ENCODE results near the gene IQCH.

DNA sequence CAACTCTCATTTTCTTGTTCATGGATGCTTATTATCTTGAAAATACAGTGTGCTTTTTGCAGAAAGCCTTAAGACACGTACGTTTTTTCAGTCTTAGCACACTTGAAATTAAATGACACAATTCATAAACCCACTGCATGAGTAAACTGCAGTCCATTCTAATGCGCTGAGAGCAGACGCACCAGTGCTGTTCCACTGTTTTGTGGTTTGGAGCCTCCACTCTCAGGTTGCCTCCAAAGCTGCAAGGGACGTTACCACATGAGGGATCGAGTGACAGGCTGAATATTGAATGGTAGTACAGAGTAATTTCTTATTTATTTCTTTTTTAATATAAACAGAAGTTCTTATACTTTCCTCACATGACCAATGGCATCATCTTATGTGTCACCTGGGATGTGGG, 12.3 kb downstream of the IQCH start:
- TF ChIP-seq, protein P1, sequence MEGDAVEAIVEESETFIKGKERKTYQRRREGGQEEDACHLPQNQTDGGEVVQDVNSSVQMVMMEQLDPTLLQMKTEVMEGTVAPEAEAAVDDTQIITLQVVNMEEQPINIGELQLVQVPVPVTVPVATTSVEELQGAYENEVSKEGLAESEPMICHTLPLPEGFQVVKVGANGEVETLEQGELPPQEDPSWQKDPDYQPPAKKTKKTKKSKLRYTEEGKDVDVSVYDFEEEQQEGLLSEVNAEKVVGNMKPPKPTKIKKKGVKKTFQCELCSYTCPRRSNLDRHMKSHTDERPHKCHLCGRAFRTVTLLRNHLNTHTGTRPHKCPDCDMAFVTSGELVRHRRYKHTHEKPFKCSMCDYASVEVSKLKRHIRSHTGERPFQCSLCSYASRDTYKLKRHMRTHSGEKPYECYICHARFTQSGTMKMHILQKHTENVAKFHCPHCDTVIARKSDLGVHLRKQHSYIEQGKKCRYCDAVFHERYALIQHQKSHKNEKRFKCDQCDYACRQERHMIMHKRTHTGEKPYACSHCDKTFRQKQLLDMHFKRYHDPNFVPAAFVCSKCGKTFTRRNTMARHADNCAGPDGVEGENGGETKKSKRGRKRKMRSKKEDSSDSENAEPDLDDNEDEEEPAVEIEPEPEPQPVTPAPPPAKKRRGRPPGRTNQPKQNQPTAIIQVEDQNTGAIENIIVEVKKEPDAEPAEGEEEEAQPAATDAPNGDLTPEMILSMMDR (conservative IDR thresholded peaks at IDR 0.05 in 1 of 2, IDR thresholded peaks at IDR 0.05 in 1 of 2; ENCODE audit: extremely low read depth in 1 of 2, insufficient read depth in 1 of 2, low read depth in 1 of 2, low read length in 2 of 2), result no peak
- TF ChIP-seq EZH2 (IDR thresholded peaks at IDR 0.05; ENCODE audit: borderline replicate concordance, low read length), result no peak

Data from mammary epithelial cell (primary cell).